H1 (cell line): Measurements from ENCODE around the gene IPO7. TPM values are rescaled to one million over a fixed set of nuclear protein-coding genes. Genes with fewer than 3 reads are reported as not detected.

Experiments used
- CTCF ChIA-PET: fragments of 300-600 bp; sonication (Branson Sonifier 250); formaldehyde crosslinking; loops from one replicate; lab custom pipeline; 2021; ENCODE audit not compliant: partially characterized antibody; lab: Charles Lee
- POLR2A ChIA-PET: fragments of 300-600 bp; sonication (Branson Sonifier 250); formaldehyde crosslinking; loops from one replicate; lab custom pipeline; 2021; ENCODE audit warnings: inconsistent platforms; ENCODE audit not compliant: partially characterized antibody; lab: Charles Lee
- DNase-seq, 2 experiments: peaks; one replicate each; pipeline versions ENCODE4 v3.0.0 to v3.0.0-alpha.2; 2010 to 2022; ENCODE audit warnings: low spot score in 2 of 2, low read depth in 1 of 2, mixed read lengths in 1 of 2
- FAIRE-seq: peaks from 2 replicates; lab custom pipeline; 2011; peaks lifted over from hg19 to GRCh38; lab: Jason Lieb, UNC
- H2AFZ ChIP-seq: 2 replicates; pipeline ENCODE4 v1.8.1; 2012; ENCODE audit warnings: low read length, inconsistent platforms
- H2AK5ac ChIP-seq: 2 replicates; pipeline ENCODE4 v1.6.1; 2013; ENCODE audit warnings: low read depth, low read length
- H2BK120ac ChIP-seq: replicated peaks from 2 replicates; pipeline ENCODE3; 2013; ENCODE audit warnings: low read depth, low read length, inconsistent platforms
- H2BK12ac ChIP-seq: 2 replicates; pipeline ENCODE4 v1.6.1; 2013; ENCODE audit warnings: low read depth, low read length
- H2BK15ac ChIP-seq: 2 replicates; pipeline ENCODE4 v1.6.1; 2013; ENCODE audit warnings: low read length
- H2BK20ac ChIP-seq: 2 replicates; pipeline ENCODE4 v1.6.1; 2013; ENCODE audit warnings: low read length
- H2BK5ac ChIP-seq: 2 replicates; pipeline ENCODE4 v1.6.1; 2013; ENCODE audit warnings: low read depth, low read length
- H3K14ac ChIP-seq: 2 replicates; pipeline ENCODE4 v1.6.1; 2013; ENCODE audit warnings: inconsistent platforms; ENCODE audit not compliant: insufficient read length
- H3K18ac ChIP-seq: 2 replicates; pipeline ENCODE4 v1.6.1; 2013; ENCODE audit warnings: low read length; ENCODE audit errors: extremely low read depth
- H3K23ac ChIP-seq: 2 replicates; pipeline ENCODE4 v1.6.1; 2013; ENCODE audit warnings: inconsistent platforms; ENCODE audit not compliant: insufficient read length
- H3K23me2 ChIP-seq: 2 replicates; pipeline ENCODE4 v1.6.1; 2013; ENCODE audit warnings: low read depth, low read length
- H3K27ac ChIP-seq: 2 replicates; pipeline ENCODE4 v1.6.1; 2011; ENCODE audit warnings: low read depth, low read length, inconsistent platforms
- H3K27me3 ChIP-seq, 4 experiments: replicated peaks in 1 of 4; 1 replicate in 1 of 4; 2 replicates in 3 of 4; pipeline versions ENCODE4 v1.6.1 to v1.8.1; 2011 to 2013; ENCODE audit warnings: low read length in 3 of 4, mild to moderate bottlenecking in 3 of 4, inconsistent platforms in 2 of 4, mixed read lengths in 2 of 4, moderate library complexity in 1 of 4; ENCODE audit not compliant: control insufficient read depth in 3 of 4, insufficient read depth in 3 of 4; ENCODE audit errors: extremely low read depth in 1 of 4
- H3K36me3 ChIP-seq, 4 experiments: 2 replicates each; pipeline versions ENCODE4 v1.6.1 to v1.8.1; 2011 to 2013; ENCODE audit warnings: mild to moderate bottlenecking in 4 of 4, low read length in 3 of 4, moderate library complexity in 2 of 4, control low read depth in 1 of 4, inconsistent platforms in 1 of 4; ENCODE audit not compliant: insufficient read depth in 4 of 4, control insufficient read depth in 2 of 4
- H3K4ac ChIP-seq: replicated peaks from 2 replicates; pipeline ENCODE3; 2013; ENCODE audit warnings: low read length, low read depth, mixed read lengths, inconsistent platforms; ENCODE audit not compliant: insufficient read length
- H3K4me1 ChIP-seq, 4 experiments: replicated peaks in 1 of 4; 1 replicate in 1 of 4; 2 replicates in 3 of 4; pipeline versions ENCODE4 v1.6.1 to v1.8.1; 2011 to 2013; ENCODE audit warnings: low read length in 3 of 4, inconsistent platforms in 2 of 4, mixed read lengths in 1 of 4; ENCODE audit not compliant: insufficient read depth in 4 of 4, control insufficient read depth in 3 of 4
- H3K4me2 ChIP-seq, 2 experiments: 2 replicates each; pipeline versions ENCODE4 v1.6.1 to v1.8.1; 2011 to 2013; ENCODE audit warnings: low read depth in 2 of 2, low read length in 2 of 2, control low read depth in 1 of 2, inconsistent platforms in 1 of 2, mild to moderate bottlenecking in 1 of 2; ENCODE audit not compliant: insufficient read depth in 1 of 2
- H3K4me3 ChIP-seq, 4 experiments: fragments of 200-600, 300-600 bp in 1 of 4; sonication (generic), shearing (Covaris generic), sonication (Bioruptor Twin) in 1 of 4; 2 replicates each; pipeline versions ENCODE4 v1.5.1 to v1.8.1; 2011 to 2016; ENCODE audit warnings: low read length in 4 of 4, low read depth in 3 of 4, control low read depth in 2 of 4, inconsistent platforms in 2 of 4, mild to moderate bottlenecking in 2 of 4, mixed read lengths in 1 of 4, moderate library complexity in 1 of 4; ENCODE audit not compliant: insufficient read depth in 2 of 4; ENCODE audit errors: extremely low read depth in 1 of 4
- H3K56ac ChIP-seq: replicated peaks from 2 replicates; pipeline ENCODE3; 2013; ENCODE audit warnings: low read depth, mild to moderate bottlenecking, mixed read lengths, low read length, inconsistent platforms; ENCODE audit not compliant: insufficient read length
- H3K79me1 ChIP-seq: 2 replicates; pipeline ENCODE4 v1.6.1; 2013; ENCODE audit warnings: low read depth, low read length, control low read depth
- H3K79me2 ChIP-seq, 2 experiments: 2 replicates each; pipeline versions ENCODE4 v1.6.1 to v1.8.1; 2012 to 2013; ENCODE audit warnings: low read length in 2 of 2, mild to moderate bottlenecking in 2 of 2, inconsistent platforms in 1 of 2; ENCODE audit not compliant: insufficient read depth in 2 of 2, control insufficient read depth in 1 of 2
- H3K9ac ChIP-seq, 4 experiments: replicated peaks in 1 of 4; 1 replicate in 1 of 4; 2 replicates in 3 of 4; pipeline versions ENCODE4 v1.6.1 to v1.8.1; 2011 to 2013; ENCODE audit warnings: low read depth in 3 of 4, low read length in 3 of 4, control low read depth in 2 of 4, mild to moderate bottlenecking in 2 of 4, moderate library complexity in 2 of 4, inconsistent platforms in 1 of 4; ENCODE audit errors: extremely low read depth in 1 of 4
- H3K9me3 ChIP-seq, 2 experiments: 2 replicates each; pipeline versions ENCODE4 v1.6.1 to v1.8.1; 2012 to 2013; ENCODE audit warnings: mild to moderate bottlenecking in 2 of 2, moderate library complexity in 2 of 2, control low read depth in 1 of 2, inconsistent platforms in 1 of 2, low read depth in 1 of 2, low read length in 1 of 2, mixed read lengths in 1 of 2; ENCODE audit not compliant: insufficient read depth in 2 of 2
- H4K20me1 ChIP-seq, 2 experiments: replicated peaks in 1 of 2; 2 replicates each; pipeline versions ENCODE3 to v1.8.1; 2011 to 2013; ENCODE audit warnings: inconsistent platforms in 2 of 2, low read length in 2 of 2, mild to moderate bottlenecking in 1 of 2; ENCODE audit not compliant: insufficient read depth in 2 of 2, control insufficient read depth in 1 of 2
- H4K5ac ChIP-seq: 2 replicates; pipeline ENCODE4 v1.6.1; 2013; ENCODE audit warnings: low read length, low read depth, mixed read lengths, inconsistent platforms; ENCODE audit not compliant: insufficient read length
- H4K8ac ChIP-seq: 2 replicates; pipeline ENCODE4 v1.8.0; 2013; ENCODE audit warnings: mild to moderate bottlenecking, moderate library complexity, low read length, inconsistent platforms; ENCODE audit not compliant: insufficient read depth; ENCODE audit errors: extremely low read depth
- H4K91ac ChIP-seq: replicated peaks from 2 replicates; pipeline ENCODE3; 2013; ENCODE audit warnings: low read length, mixed read lengths, inconsistent platforms; ENCODE audit not compliant: insufficient read length
- CBX8 ChIP-seq: fragments of 300-800, 300-1000 bp; sonication (generic); IDR thresholded peaks from 2 replicates; pipeline ENCODE4 v1.7.1; 2016; ENCODE audit warnings: low read depth, low read length, borderline replicate concordance
- CHD1 ChIP-seq: IDR thresholded peaks from 2 replicates; pipeline ENCODE4 v1.6.1; 2012; ENCODE audit warnings: low read depth, low read length, improper control_type of control experiment
- CHD2 ChIP-seq: IDR thresholded peaks from 2 replicates; pipeline ENCODE4 v1.6.1; 2012; ENCODE audit warnings: low read length, improper control_type of control experiment
- EGR1 ChIP-seq: IDR thresholded peaks from 2 replicates; pipeline ENCODE4 v1.6.1; 2011; ENCODE audit warnings: low read depth, low read length, borderline replicate concordance
- KDM4A ChIP-seq: IDR thresholded peaks from one replicate; pipeline ENCODE4 v1.7.1; 2012; ENCODE audit warnings: low read depth, mild to moderate bottlenecking, moderate library complexity, low read length, inconsistent platforms; ENCODE audit not compliant: severe bottlenecking
- MAX ChIP-seq: IDR thresholded peaks from 2 replicates; pipeline ENCODE4 v1.6.1; 2012; ENCODE audit warnings: inconsistent platforms
- RBBP5 ChIP-seq: IDR thresholded peaks from 2 replicates; pipeline ENCODE4 v1.7.1; 2012; ENCODE audit warnings: low read depth, mild to moderate bottlenecking, inconsistent platforms, low read length, moderate library complexity, borderline replicate concordance
- SAP30 ChIP-seq: fragments of 300-600 bp; sonication (generic); IDR thresholded peaks from 2 replicates; pipeline ENCODE4 v1.7.1; 2012; ENCODE audit warnings: low read length, moderate library complexity, mild to moderate bottlenecking, inconsistent platforms; ENCODE audit not compliant: insufficient read depth, insufficient replicate concordance
- SP1 ChIP-seq: IDR thresholded peaks from 2 replicates; pipeline ENCODE4 v1.6.1; 2011; ENCODE audit warnings: low read depth, low read length
- TAF1 ChIP-seq: IDR thresholded peaks from 2 replicates; pipeline ENCODE4 v1.6.1; 2011; ENCODE audit warnings: mild to moderate bottlenecking, low read depth, low read length
- TCF12 ChIP-seq: IDR thresholded peaks from 2 replicates; pipeline ENCODE4 v1.6.1; 2011; ENCODE audit warnings: low read depth, mild to moderate bottlenecking, low read length
- YY1 ChIP-seq: IDR thresholded peaks from 2 replicates; pipeline ENCODE4 v1.6.1; 2011; ENCODE audit warnings: low read depth, mild to moderate bottlenecking, low read length
- WGBS, 2 experiments: shearing (Covaris generic) in 1 of 2; methylation state at CpG; one replicate each; pipeline versions ENCODE4 v1.1.6 to v1.1.7; 2013 to 2015; ENCODE audit warnings: low lambda C conversion rate in 2 of 2, mixed read lengths in 2 of 2, inconsistent platforms in 1 of 2, low coverage in 1 of 2, missing lambda C conversion rate in 1 of 2; ENCODE audit not compliant: insufficient replicate concordance in 2 of 2, insufficient coverage in 1 of 2, insufficient read length in 1 of 2; ENCODE audit errors: extremely low coverage in 1 of 2, missing lambda C conversion rate in 1 of 2; 5-methylcytosine and 5-hydroxymethylcytosine counted together
- polyA plus RNA-seq, 7 experiments: library from polyadenylated mRNA; depleted of rRNA in 3 of 7; stranded (reverse) in 5 of 7; unstranded in 2 of 7; fragments of >200 nt in 5 of 7; fragments of 200-250 nt in 2 of 7; gene quantifications; 1 replicate in 5 of 7; 2 replicates in 1 of 7; 4 replicates in 1 of 7; pipeline versions ENCODE4 v1.2.1 to v1.2.3, GENCODE V29; 2011 to 2013; ENCODE audit warnings: missing spikeins in 2 of 7, mixed read lengths in 2 of 7
- total RNA-seq: library from RNA; stranded (reverse); fragmentation: NEBNext Ultra II Directional; extraction: Animal tissue kit (Norgen Biotek cat#: 25700); gene quantifications from 2 replicates; pipeline ENCODE4 v1.2.1, GENCODE V29; 2021

The IPO7 gene
- total and polyA plus RNA-seq, 2 of the 8 experiments (the other 6 are each of a cell fraction or from before 2014, with no cell fraction given) = 45.9 to 259 TPM

- DNase-seq (peak in 1 of 2 experiments; percentile 82), FAIRE-seq (no peak)
- Histone ChIP-seq H2BK15ac (no peak overlapping the region), H3K18ac (peak overlapping the region; percentile 71), H3K79me2 (peaks cover 0 to 54% of the 10 kb centered on the region in 2 experiments; a peak in 3 of 4 replicates), H4K91ac (peak overlapping the region; percentile 65), H2AFZ (no peak overlapping the region; the same call in 1 of the 2 replicates), H2BK120ac (no peak overlapping the region), H3K23ac (no peak overlapping the region), H3K4me3 (peak overlapping the region; percentile 79 to 94 (median 86)), H3K4me2 (peak overlapping the region; percentile 73 to 76), H4K20me1 (no peaks in the 10 kb centered on the region), H3K14ac (no peak overlapping the region), H3K27me3 (no peaks in the 10 kb centered on the region), H3K79me1 (no peaks in the 10 kb centered on the region), H2BK20ac (no peak overlapping the region), H3K27ac (peak overlapping the region; percentile 83), H2AK5ac (no peak overlapping the region), H2BK12ac (no peak overlapping the region), H2BK5ac (peak overlapping the region; percentile 52; the same call in 1 of the 2 replicates), H3K56ac (peak overlapping the region; percentile 24), H4K5ac (peak overlapping the region; percentile 92), H3K9ac (peak overlapping the region; percentile 88 to 98 (median 88)), H3K9me3 (no peaks in the 10 kb centered on the region), H3K4ac (no peak overlapping the region), H3K4me1 (no peaks in the 10 kb centered on the region; a peak in 1 of 7 replicates), H3K23me2 (0 out of 2 replicates have a peak, but pooled peaks cover 2% of the 10 kb centered on the region), H3K36me3 (no peaks in the 10 kb centered on the region), H4K8ac (peak overlapping the region; percentile 97; the same call in 1 of the 2 replicates)
- ChIA-PET CTCF (interaction anchor here (0.9 to 2.3 kb wide), 3 partner anchors 45 to 324 kb away, joined by 3 to 7 read pairs (median 3); no protein-coding TSS in a partner anchor), POLR2A (interaction anchor here (0.6 to 4.7 kb wide), 58 partner anchors 11 to 1348 kb away, joined by 3 to 78 read pairs (median 4); partner anchors contain the start of genes DENND5A, EIF4G2, IPO7 and TMEM41B)
- WGBS, 2 experiments = 2% methylated on average over 51 of the region's 57 CpGs; no CpG with 5 or more reads in 1 of the 2 experiments
- TF ChIP-seq TCF12 (no peak), MAX (0 out of 2 replicates have a peak, but pooled peaks have one; percentile 18), EGR1 (no peak), CHD1 (no peak), CHD2 (no peak), SP1 (no peak), TAF1 (peak; percentile 93), KDM4A (peak; percentile 14), YY1 (no peak), SAP30 (no peak), RBBP5 (peak; percentile 87; the same call in 1 of the 2 replicates), CBX8 (no peak)
Observed at GRCh38 chr11:9461063-9461759, 76.8 kb downstream of the IPO7 start.
